HG02885 (cell line): ENCODE measurements around the gene MUC21.
"Not testable (repeated sequence)": the region's sequence is repeated elsewhere in the genome, so short reads cannot be mapped to it uniquely, and the experiment has no call there.

ENCODE experiments used
- ATAC-seq: cut with Tn5 transposase; IDR thresholded peaks from one replicate; pipeline ENCODE4 v1.9.1; 2021; ENCODE audit warnings: mild to moderate bottlenecking; ENCODE audit not compliant: unreplicated experiment, poor library complexity

MUC21 gene

DNA sequence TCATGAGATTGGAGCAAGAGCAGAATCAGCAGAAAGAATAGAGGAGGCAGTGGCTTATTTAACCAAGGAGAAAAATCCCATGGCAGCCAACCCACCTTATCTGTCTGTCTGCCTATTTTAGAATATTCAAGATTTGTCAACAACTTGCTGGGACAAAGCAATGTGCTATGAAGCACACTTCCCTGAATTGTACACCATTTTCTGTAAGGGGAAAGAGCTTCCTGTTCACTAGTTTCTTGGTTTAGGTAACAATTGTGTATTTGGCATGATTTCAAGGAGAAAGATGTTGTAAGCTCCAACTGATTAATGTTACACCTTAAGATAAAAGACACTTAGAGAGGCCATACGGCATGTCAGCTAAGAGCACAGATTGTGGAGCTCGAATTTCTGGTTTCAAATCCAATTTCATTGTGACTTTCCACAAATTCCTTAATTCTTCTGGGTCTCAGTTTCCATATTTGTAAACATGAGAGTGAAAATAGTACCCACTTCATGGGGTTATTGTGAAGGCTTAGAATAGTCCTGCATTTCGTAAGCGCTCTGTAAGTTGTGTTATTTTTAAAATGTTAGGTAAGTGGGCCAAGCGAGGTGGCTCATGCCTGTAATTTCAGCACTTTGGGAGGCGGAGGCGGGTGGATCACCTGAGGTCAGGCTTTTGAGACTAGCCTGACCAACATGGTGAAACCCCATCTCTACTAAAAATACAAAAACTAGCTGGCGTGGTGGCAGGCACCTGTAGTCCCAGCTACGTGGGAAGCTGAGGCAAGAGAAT, 21.9 kb downstream of the MUC21 start:
- ATAC-seq = no peak

DNA sequence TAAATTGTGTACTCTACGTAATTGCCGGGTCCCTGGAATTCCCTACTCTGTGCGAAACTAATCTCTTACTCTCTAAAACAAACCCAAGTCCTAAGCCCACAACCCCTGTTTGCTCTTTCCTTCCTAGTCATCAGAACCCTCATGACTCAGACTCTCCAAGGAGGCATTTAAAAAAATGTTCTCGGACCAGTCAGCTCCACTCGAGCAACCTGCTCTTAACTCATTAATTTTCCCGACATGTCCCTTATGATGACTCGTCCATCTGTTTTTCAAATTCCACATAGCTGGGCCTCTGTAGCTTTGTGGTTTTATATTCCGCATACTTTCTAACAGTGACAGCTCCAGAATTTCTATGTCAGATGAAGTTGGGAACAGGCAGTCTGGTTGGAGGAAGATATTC, 24.2 kb downstream of the MUC21 start:
- no peak for ATAC-seq

DNA sequence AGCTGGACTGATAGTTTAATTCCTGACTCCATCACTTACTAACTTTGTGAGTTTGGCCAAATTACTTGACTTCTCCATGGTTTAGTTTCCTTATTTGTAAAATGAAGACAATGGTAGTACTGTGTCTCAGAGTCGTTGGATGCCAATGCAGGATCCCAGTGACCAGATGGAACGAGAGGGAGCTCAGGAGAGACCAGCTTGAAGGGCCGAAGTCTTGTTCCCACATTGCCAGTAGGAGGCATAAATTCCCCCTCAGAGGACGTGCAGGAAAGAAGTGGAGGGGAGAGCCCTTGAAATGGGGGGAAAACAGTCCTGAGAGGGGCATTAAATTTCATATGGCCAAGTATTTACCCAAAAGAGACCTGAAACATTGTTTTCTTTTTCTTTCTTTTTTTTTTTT, 24.6 kb downstream of the MUC21 start:
- no peak for ATAC-seq

DNA sequence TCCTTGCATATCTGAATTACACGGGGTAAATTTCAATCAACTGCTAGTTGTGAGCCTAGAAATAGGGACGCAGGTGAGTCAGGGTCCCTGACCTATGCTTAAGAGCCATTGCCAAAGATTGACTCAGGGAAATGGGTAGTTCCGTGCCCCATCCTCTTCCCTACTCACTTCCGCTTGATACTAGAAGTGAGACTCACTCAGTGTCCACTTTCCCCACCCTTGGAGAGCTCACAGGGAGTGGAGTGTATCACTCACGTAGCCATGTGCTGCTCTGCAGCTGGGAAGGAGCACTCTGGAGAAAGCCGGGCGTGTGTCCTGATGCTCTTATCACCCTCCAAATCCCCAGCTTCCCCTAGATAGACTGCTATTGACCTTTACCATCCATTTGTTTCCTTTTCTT, 26.2 kb downstream of the MUC21 start:
- ATAC-seq = no peak

DNA sequence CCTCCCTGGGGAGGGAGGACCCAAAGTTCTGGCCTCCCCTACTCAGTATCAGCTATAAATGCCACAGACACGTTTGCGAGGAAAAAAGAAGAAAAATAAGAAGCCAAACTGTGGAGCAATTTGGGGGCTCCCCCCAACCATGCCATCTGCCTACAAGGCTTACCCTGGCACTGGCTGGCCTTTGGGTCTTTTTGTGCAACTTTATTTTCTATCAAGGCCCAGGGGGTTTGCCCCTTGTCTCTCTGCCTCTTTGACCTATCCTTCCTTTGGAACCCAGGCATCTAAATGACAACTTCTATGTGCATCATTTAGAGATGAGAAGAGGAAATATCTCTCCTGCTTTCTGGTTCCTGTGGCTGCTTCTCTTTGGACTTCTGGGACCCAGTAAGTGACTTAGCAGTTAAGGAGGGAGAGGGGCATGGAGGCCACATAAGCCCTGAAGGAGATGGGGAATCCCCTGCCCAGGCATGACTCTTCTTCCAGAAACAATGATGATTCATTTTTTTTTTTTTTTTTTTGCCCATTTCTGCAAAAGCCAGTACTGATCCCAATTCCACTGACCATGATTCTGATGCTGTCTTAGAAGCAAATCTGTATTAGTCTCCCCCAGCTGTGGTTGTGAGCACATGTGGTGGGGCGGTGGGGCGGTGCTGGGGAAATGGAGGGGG, 27.0 kb downstream of the MUC21 start, which contains the start of gene MUC22:
Gene MUC22 (plus strand): TSS at position 82 of the 668 bp plus-strand sequence. CDS start 233 bp downstream, at position 315.
- ATAC-seq = no peak

DNA sequence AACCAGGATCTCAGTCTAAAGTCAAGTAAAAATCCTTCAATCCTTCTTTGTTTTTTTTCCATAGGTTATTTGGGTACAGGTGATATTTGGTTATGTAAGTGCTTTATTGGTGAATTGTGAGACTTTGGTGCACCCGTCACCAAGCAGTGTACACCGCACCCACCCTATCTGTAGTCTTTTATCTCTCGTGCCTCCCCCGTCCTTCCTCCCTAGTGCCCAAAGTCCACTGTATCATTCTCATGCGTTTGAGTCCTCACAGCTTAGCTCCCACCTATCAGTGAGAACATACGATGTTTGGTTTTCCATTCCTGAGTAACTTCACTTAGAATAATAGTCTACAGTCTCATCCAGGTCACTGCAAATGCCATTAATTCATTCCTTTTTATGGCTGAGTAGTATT, 27.6 kb downstream of the MUC21 start:
- no peak for ATAC-seq

DNA sequence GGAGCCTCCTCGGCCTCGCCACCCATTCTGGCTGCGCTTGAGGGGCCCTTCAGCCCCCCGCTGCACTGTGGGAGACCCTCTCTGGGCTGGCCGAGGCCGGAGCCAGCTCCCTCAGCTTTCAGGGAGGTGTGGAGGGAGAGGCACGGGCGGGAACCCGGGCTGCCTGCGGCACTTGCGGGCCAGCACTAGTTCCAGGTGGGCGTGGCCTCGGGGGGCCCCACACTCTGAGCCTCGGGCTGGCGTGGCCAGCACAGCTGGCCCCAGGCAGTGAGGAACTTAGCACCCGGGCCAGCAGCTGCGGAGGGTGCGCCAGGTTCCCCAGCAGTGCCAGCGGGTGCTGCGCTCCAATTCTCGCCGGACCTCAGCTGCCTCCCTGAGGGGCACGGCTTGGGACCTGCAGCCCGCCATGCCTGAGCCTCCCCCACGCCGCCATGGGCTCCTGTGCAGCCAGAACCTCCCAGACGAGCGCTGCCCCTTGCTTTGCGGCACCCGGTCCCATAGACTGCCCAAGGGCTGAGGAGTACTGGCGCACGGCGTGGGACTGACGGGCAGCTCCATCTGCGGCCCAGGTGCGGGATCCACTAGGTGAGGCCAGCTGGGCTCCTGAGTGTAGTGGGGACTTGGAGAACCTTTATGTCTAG, 33.3 kb downstream of the MUC21 start:
- ATAC-seq = no peak

DNA sequence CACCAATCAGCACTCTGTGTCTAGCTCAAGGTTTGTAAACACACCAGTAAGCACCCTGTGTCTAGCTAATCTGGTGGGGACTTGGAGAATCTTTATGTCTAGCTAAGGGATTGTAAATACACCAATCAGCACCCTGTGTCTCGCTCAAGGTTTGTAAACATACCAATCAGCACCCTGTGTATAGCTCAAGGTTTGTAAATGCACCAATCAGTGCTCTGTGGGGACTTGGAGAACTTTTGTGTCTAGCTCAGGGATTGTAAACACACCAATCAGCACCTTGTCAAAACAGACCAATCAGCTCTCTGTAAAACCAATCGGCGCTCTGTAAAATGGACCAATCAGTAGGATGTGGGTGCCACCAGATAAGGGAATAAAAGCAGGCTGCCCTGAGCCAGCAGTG, 33.9 kb downstream of the MUC21 start:
- not testable (repeated sequence) for ATAC-seq

DNA sequence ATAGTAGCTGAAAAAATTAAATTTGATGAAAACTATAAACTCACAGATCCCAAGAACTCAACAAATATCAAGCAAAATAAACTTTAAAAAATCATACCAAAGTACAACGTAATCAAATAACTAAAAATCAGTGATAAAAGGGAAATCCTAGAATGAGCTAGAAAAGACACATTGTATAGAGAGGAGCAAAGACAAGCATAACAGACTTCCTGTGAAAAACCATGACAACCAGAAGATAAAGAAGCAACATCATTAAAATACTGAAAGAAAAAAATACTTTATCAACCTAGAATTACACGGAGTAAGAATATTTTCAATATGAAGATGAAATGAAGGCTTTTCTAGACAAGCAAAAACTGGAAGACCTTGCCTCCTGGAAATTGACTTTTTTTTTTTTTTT, 36.5 kb downstream of the MUC21 start:
- no peak for ATAC-seq

DNA sequence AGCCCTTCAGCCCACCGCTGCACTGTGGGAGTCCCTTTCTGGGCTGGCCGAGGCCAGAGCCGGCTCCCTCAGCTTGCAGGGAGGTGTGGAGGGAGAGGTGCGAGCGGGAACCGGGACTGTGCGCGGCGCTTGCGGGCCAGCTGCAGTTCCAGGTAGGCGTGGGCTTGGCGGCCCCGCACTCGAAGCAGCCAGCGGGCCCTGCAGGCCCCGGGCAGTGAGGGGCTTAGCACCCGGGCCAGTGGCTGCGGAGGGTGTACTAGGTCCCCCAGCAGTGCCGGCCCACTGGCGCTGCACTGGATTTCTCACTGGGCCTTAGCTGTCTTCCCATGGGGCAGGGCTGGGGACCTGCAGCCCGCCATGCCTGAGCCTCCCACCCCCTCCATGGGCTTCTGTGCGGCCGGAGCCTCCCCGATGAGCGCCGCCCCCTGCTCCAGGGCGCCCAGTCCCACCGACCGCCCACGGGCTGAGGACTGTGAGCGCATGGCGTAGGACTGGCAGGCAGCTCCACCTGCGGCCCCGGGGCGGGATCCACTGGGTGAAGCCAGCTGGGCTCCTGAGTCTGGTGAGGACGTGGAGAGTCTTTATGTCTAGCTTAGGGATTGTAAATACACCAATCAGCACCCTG, 37.2 kb downstream of the MUC21 start:
- not testable (repeated sequence) for ATAC-seq

DNA sequence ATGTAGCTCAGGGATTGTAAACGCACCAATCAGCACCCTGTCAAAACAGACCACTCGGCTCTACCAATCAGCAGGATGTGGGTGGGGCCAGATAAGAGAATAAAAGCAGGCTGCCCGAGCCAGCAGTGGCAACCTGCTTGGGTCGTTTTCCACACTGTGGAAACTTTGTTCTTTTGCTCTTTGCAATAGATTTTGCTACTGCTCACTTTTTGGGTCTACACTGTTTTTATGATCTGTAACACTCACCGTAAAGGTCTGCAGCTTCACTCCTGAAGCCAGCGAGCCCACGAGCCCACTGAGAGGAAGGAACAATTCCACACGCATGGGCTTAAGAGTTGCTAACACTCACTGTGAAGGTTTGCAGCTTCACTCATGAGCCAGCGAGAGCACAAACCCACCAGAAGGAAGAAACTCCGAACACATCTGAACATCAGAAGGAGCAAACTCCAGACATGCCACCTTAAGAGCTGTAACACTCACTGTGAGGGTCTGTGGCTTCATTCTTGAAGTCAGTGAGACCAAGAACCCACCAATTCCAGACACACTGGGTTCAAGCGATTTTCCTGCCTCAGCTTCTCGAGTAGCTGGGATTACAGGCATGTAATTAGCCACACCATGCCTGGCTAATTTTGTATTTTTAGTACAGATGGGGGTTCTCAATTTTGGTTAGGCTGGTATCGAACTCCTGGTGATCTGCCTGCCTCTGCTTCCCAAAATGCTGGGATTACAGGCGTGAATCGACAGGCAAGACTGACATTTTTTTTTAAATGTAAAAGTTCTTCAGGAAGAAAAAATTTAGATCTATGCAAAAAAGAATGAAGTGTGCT, 38.4 kb downstream of the MUC21 start:
- not testable (repeated sequence) for ATAC-seq

DNA sequence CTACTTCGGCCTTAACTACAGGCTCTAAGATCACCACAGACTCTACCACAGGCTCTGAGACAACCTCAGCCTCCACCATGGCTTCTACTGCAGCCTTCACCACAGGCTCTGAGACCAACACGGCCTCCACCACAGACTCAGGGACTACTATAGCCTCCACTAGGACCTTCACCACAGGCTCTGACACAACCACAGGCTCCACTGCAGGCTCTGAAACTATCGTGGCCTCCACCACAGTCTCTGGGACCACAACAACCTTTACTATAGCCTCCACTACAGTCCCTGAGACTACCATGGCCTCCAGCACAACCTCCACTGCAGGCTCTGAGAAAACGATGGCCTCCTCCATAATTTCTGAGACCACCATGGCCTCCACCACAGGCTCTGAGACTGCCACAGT, 42.1 kb downstream of the MUC21 start:
- no peak for ATAC-seq

DNA sequence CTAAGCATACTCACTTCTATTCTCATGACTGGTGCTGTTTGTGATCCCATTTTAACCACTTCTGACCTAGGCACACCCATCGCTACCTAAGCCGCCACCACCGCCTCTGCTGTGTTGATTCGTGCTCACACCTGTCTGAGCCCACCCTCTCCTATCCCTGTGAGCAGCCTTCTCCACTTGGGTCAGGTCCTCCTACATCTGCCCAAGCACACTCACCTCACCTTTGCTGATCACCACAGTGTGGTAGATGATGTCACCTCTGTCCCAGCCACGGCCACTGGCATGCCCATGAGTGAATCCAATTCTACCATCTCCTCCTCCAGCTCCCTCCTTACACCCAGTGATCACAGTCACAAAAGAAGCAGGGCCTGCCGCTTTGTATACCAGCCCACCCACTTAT, 47.6 kb downstream of the MUC21 start:
- ATAC-seq = no peak

DNA sequence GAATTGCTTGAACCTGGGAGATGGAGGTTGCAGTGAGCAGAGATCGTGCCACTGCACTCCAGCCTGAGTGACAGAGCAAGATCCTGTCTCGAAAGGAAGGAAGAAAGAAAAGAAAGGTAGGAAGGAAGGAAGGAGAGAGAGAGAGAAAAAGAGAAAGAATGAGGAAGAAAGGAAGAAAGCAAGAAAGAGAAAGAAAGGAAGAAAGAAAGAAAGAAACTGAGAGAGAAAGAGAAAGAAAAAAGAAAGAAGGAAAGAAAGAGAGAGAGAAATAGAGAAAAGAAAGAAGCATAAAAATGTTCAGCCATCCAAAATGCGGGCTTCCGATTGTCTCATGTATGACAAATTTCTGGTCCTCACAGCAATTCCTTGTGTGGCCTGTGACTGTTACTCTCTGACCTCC, 49.6 kb downstream of the MUC21 start:
- no peak for ATAC-seq

DNA sequence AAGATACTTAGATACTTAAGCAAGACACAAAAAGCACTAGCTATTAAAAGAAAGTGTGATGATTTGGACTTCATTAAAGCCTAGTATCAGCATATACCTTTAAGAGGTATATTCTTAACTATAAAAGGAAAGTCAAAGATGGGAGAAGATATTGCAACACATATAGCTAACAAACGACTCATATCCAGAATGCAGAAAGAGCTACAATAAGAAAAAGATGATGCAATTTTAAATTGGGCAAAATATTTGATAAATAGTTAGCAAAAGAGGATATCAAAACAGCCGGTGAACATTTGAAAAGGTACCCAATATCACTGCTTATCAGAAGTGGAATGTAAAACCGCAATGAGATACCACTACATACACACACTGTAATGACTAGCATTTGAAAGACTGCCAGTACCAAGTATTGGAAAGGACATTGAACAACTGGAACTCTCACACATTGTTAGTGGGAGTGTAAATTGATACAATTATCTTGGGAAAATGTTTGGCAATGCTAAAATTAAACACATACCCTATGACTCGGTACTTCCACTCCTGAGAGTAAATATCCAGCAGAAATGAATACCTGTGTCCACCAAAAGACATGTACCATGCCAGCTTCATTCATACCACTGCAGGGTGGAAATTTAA, 52.5 kb downstream of the MUC21 start:
- ATAC-seq = no peak

DNA sequence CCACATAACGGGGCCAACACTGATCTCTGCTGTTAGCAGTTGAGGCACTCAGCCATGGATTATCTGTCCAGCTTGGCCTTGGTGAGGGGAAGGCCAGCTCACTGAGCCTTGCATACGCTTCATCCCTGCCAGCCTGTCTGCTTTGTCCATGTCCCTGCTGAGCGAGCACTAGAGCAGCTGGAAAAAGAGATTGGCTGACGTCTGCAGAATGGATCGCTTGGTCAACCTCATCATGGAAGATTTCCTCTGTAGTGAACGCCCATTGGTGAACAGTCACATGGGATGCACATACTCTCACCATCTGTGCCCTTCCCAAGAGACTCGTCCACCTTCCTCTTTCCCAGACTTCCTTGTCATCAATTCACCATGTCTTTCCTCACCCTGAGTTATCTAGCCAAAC, 53.7 kb downstream of the MUC21 start:
- no peak for ATAC-seq

DNA sequence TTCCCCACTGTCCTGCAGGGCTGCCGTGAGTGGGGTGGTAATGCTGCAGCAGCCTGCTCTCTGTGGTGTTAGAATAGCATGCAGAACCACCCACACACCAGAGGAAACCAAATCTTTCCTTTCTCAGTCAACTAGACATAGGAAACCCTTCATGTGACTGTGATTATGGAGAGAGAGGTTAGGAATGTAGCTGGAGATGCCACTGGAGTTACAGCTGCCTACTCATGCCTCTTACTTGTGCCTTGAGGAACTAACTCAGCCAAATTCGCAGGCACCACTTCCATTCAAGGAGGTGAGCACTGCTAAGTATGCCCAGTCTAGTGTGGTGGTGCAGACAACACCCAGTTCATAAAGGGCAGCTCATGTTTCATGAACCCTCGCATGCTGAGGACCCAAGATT, 54.2 kb downstream of the MUC21 start:
- ATAC-seq = no peak

DNA sequence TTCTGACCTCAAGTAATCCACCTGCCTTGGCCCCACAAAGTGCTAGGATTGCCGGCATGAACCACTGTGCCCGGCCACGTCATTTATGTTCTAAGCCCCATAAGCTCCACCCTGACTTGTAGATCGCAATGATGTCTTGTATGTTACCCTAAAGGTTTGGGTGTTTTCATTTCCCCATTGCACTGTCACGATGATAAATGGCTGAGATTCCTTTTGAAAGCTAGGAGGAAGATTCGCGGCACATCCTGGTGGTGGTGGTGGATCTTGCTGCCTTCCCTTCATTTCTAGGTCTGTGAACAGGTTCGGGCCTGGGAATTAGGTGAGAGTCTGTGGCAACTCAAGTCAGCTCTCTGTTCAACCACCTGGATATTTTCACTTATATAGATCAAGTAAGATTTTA, 55.0 kb downstream of the MUC21 start:
- ATAC-seq = no peak
